GM10248 (cell line): ENCODE results near the gene SLC25A39.

Experiments
- CTCF ChIA-PET: fragments of 300-600 bp; sonication (Branson Sonifier 250); formaldehyde crosslinking; extraction: SDS; loops from one replicate; lab custom pipeline; 2021; ENCODE audit warnings: antibody characterized with exemption; lab: Yijun Ruan, JAX
- POLR2A ChIA-PET: fragments of 350-650 bp; sonication (Branson Sonifier 250); formaldehyde crosslinking; extraction: SDS; loops from one replicate; lab custom pipeline; 2020; ENCODE audit warnings: antibody characterized with exemption; lab: Yijun Ruan, JAX
- DNase-seq: peaks from one replicate; pipeline ENCODE4 v3.0.0; 2012; ENCODE audit errors: extremely low spot score
- TF ChIP-seq, protein P1 (sequence below): IDR thresholded peaks from 2 replicates; pipeline ENCODE4 v1.5.1; 2012; ENCODE audit warnings: mild to moderate bottlenecking, low read depth; ENCODE audit errors: extremely low read depth, missing control alignments, control extremely low read depth

The SLC25A39 gene

DNA sequence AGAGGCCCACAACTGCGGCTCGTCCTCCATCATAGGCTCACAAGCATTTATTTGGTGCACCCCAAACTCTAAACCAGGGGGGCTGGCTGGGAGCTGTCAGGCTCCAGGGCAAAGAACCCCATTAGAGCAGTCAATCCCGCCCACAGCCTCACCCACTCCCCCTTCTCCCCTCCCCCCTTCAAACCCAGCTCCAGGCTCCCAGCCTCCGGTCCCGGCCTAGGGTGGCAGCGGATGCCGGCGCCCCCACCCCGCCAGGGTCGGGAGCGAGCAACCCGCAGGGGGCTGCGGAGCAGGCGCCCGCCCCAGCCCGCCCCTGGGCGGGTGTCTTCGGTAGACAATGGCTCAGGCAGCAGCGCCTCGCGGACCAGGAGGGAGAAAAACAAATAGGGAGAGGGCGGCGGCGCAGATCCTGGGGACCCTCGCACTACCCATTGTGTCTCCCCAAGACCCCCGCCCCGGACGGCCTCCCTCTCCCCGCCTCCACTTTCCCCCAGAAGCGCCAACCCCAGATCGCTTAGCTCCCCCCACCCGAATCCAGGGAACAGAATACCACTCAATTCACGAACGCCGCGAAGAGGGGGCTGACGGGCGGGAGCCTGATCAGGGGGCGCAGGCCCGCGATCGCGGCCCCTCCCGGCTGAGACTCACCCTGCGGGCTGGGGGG, 38.5 kb upstream of the SLC25A39 start:
- peak; percentile 67 for DNase-seq
- TF ChIP-seq, protein P1, sequence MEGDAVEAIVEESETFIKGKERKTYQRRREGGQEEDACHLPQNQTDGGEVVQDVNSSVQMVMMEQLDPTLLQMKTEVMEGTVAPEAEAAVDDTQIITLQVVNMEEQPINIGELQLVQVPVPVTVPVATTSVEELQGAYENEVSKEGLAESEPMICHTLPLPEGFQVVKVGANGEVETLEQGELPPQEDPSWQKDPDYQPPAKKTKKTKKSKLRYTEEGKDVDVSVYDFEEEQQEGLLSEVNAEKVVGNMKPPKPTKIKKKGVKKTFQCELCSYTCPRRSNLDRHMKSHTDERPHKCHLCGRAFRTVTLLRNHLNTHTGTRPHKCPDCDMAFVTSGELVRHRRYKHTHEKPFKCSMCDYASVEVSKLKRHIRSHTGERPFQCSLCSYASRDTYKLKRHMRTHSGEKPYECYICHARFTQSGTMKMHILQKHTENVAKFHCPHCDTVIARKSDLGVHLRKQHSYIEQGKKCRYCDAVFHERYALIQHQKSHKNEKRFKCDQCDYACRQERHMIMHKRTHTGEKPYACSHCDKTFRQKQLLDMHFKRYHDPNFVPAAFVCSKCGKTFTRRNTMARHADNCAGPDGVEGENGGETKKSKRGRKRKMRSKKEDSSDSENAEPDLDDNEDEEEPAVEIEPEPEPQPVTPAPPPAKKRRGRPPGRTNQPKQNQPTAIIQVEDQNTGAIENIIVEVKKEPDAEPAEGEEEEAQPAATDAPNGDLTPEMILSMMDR = no peak
- CTCF ChIA-PET = interaction anchor here (0.6 to 10.5 kb wide), 30 partner anchors 10 to 419 kb away, joined by 3 to 135 read pairs (median 4); partner anchors contain the start of gene GRN
- POLR2A ChIA-PET = interaction anchor here (0.6 to 1.0 kb wide), 2 partner anchors 17 to 20 kb away, joined by 3 to 5 read pairs; no protein-coding TSS in a partner anchor

DNA sequence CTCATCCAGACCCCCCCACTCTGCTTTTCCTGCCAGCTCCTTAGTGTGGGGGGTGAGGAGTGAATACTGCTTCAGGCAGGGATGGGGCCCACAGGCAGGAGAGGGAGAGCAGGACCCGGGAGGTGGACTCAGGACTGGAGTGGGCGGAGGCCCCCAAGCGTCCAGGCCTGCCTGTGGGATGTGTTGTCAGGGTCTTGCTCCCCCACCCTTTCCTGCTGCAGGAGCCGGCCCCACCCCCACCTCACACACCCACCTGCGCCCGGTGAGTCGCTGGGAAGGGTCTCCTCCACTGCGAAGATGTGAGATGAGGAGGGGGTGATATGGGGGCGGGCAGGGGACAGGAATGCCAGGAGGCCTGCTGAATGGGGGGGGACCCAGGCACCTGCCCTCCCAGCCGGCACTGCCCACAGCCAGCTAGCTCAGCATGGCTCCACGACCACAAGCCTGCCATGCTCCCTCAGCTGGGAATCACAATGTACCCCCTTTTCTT, 37.9 kb upstream of the SLC25A39 start:
- TF ChIP-seq, protein P1 = no peak
- ChIA-PET CTCF (interaction anchor here (1.3 to 10.5 kb wide), 12 partner anchors 10 to 178 kb away, joined by 4 to 135 read pairs (median 9); partner anchors contain the start of gene GRN), POLR2A (no interaction called here)
- DNase-seq = no peak

DNA sequence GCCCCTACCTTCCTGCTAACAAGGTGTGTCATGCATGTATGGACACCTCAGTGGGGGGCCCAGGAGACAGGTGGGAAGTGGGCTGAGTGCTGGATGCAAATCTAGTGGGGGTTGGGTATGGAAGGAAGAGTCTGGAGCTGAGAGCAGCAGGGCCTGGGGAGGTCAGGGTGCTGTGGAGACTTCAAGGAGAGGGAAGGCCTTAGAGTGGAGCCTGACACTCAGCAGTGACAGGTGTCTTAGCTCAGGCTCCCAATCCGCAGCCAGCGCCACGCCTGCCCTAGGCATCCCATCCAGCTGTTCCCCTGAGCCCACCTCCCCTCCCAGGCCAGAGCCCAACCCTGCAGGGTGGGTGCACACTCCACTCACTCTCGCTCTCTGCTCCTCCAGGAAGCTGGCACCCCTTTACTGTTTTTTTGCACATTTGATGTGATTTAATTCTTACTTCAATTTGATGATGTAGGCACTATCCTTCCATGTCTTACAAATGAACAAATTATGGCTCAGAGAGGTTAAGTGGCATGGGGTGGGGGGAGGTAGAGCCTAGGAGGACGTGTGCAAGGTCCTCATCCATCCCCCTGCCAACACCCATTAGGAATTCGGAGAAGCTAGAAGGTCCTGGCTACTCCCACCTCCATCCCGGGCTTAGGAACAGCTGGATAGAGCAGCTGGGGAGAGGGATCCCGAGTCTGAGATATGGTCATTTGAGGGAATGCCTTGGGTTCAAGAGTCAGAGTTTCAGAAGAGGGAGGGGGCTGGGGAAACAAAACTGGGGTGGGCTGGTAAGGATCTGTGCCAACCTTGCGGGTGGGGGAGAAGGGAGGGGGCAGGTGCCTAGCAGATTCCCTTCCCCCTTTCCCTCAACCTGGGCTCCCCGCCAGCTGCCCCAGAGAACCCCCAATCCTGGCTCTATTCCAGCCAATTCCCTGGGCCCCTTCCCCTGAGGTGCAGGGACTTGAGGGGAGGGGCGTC, 37.0 kb upstream of the SLC25A39 start:
- TF ChIP-seq, protein P1 = no peak
- ChIA-PET POLR2A (no interaction called here), CTCF (interaction anchor here (1.0 to 10.5 kb wide), 11 partner anchors 9 to 162 kb away, joined by 3 to 135 read pairs (median 11); partner anchors contain the start of gene GRN)
- no peak for DNase-seq

DNA sequence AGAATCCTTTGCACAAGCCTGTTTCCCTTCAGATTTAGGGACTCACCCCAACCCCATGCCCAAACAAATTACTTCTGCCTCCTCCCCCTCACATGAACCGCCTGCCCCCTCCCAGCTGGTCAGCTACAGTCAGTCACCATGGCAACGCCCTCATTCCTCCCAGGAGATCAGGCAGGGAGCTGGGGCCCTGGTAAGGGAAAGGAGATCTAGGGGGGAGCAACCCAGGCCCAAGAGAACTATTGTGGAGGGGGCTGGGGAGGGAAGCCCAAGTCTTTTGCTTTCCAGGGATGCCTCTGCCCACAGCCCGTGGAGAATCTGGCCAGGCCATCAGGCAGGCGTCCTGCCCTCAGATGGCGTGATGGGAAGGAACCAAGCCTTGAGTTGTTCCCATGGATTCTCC, 36.2 kb upstream of the SLC25A39 start:
- TF ChIP-seq, protein P1 = no peak
- CTCF ChIA-PET = interaction anchor here (1.0 to 10.5 kb wide), 7 partner anchors 8 to 163 kb away, joined by 3 to 135 read pairs (median 5); no protein-coding TSS in a partner anchor
- no peak for DNase-seq
- POLR2A ChIA-PET = no interaction called here

DNA sequence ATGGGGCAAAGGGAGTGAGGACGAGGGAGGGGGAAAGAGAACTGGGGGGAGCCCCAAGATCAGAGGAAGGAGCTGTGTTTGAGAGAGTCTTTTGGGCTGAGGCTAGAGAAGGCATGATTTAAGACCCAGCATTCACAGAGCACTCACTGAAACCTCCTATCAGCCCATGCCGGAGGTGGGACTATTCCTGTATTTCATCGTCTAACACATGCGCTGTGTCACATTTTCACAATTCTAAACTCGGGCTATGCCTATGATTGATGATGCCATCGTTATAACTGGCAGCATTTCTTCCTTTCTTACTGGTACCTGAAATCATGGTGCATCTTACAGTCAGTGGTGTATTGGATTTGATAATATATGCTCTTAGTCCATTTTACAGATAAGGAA, 35.5 kb upstream of the SLC25A39 start:
- ChIA-PET CTCF (interaction anchor here (1.0 to 10.5 kb wide), 6 partner anchors 7 to 150 kb away, joined by 3 to 135 read pairs (median 6); no protein-coding TSS in a partner anchor), POLR2A (no interaction called here)
- no peak for DNase-seq
- TF ChIP-seq, protein P1 = no peak
